ENCODE data around the gene SLC14A1. TPM values are rescaled to one million over a fixed set of nuclear protein-coding genes. Genes with fewer than 3 reads are reported as not detected.

The SLC14A1 gene
- polyA plus RNA-seq, 1 donor: 1.3 TPM

- no peaks in the 10 kb centered on the region for H3K4me1 ChIP-seq (ENCODE audit: control insufficient read depth, insufficient read depth, low read length)
- H3K36me3 ChIP-seq (ENCODE audit: control insufficient read depth, insufficient read depth, low read length): no peaks in the 10 kb centered on the region
- H3K27me3 ChIP-seq (ENCODE audit: control insufficient read depth, insufficient read depth, low read length): no peaks in the 10 kb centered on the region
- H3K4me3 ChIP-seq (ENCODE audit: low read length): no peak overlapping the region
- no peak for DNase-seq
- 75% methylated on average over 1 of the region's 1 CpG for WGBS (ENCODE audit: insufficient coverage, low lambda C conversion rate)
- no peak overlapping the region for H3K27ac ChIP-seq (ENCODE audit: low read length)
- H3K9me3 ChIP-seq (ENCODE audit: control insufficient read depth, low read depth, low read length): no peaks in the 10 kb centered on the region
Measured at GRCh38 chr18:45777393-45777792, 53.4 kb downstream of the SLC14A1 start.

DNA sequence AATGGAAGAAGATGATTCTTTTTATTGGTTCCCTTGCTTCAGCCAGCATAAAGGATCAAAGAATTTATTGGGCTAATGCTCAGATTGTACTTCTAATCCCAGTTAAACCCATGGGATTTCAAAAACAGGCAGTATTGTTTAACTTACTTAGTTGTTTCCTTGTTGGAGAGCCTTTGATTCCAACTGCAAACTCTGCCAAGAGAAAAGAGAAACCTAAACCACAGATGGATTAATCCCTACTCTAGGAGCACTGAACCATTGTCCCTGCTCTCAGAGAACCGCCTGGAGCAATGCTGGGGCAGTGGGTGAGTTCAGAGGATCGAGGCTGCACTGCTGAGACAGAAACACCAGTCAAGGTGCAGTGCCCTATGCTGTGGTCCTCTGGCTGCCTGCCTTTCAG, 56.6 kb downstream of the SLC14A1 start:
- no peak for DNase-seq
- H3K4me1 ChIP-seq (ENCODE audit: control insufficient read depth, insufficient read depth, low read length): no peaks in the 10 kb centered on the region
- H3K4me3 ChIP-seq (ENCODE audit: low read length): no peak overlapping the region
- H3K27me3 ChIP-seq (ENCODE audit: control insufficient read depth, insufficient read depth, low read length): no peaks in the 10 kb centered on the region
- H3K9me3 ChIP-seq (ENCODE audit: control insufficient read depth, low read depth, low read length): no peaks in the 10 kb centered on the region
- no peak overlapping the region for H3K27ac ChIP-seq (ENCODE audit: low read length)
- no CpG with 5 or more reads among the region's 2 CpGs for WGBS (ENCODE audit: insufficient coverage, low lambda C conversion rate)
- no peaks in the 10 kb centered on the region for H3K36me3 ChIP-seq (ENCODE audit: control insufficient read depth, insufficient read depth, low read length)

DNA sequence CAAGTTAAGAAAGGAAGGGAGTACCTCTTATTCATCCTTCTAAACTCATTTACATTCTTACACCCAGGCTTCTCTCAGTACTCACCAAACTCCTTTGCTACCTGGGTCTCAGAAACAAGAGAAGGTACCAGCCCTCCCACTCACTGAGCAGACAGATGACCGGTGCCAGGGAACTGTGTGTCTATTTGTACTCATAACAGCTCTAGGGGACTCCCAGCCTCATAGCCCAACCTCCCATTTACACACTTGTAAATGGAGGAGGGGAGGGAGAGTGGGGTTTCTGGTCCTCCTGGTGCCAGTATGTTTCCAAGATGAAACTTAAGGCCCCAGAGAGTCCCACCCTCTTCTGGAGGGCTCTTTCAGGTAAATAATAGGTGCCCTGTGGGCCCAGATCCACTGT, 58.7 kb downstream of the SLC14A1 start:
- Histone ChIP-seq H3K27ac (ENCODE audit: low read length) (no peak overlapping the region), H3K4me1 (ENCODE audit: control insufficient read depth, insufficient read depth, low read length) (no peaks in the 10 kb centered on the region), H3K36me3 (ENCODE audit: control insufficient read depth, insufficient read depth, low read length) (no peaks in the 10 kb centered on the region), H3K9me3 (ENCODE audit: control insufficient read depth, low read depth, low read length) (no peaks in the 10 kb centered on the region), H3K27me3 (ENCODE audit: control insufficient read depth, insufficient read depth, low read length) (no peaks in the 10 kb centered on the region), H3K4me3 (ENCODE audit: low read length) (no peak overlapping the region)
- no peak for DNase-seq
- WGBS (ENCODE audit: insufficient coverage, low lambda C conversion rate): no CpG with 5 or more reads among the region's 1 CpG

DNA sequence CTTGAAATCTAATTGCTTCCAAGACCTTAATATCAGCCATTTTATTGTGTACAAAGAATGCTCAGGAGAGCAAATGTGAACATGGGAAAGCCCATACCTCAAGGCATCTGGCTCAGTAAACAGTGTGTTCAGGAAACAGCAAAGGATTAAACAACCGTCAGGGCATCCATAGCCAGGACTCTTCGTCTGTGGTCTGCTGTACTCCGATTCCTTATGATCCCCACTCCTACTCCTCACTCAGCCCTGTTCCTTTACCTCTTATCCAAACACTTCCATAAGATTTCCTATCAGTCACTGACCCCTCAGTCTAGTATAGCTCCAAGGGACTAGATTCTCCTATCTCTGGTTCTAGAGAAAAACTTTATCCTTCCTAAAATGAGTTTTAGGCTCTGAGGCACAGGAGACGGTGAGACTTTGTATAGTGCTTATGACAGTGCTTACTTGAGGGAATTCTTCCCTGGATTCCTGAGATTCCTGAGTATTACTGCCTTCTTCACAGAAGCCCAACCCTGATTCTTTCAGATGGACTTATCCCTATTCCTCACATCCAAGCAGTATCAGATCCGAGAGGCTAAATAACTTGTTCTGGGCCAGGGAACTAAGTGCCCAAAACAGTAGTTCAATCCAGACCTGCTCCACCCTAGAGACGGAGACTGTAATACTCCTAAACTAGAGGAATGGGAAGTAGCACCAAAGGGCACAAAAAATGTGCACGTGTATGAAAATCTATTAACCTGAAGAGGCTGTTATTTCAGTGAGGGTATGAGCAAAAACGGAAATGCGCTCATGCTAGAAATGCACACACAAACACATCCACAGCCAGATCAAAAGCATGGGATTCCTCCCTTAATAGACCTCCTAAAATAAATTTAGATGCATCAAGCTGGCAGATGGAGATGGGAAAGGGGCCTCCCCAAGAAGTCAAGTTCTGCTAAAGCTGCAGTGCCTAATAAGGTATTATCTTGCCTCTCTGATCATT, 59.4 kb downstream of the SLC14A1 start:
- H3K36me3 ChIP-seq (ENCODE audit: control insufficient read depth, insufficient read depth, low read length): no peaks in the 10 kb centered on the region
- no peak overlapping the region for H3K4me3 ChIP-seq (ENCODE audit: low read length)
- no peaks in the 10 kb centered on the region for H3K4me1 ChIP-seq (ENCODE audit: control insufficient read depth, insufficient read depth, low read length)
- H3K27ac ChIP-seq (ENCODE audit: low read length): no peak overlapping the region
- no peaks in the 10 kb centered on the region for H3K27me3 ChIP-seq (ENCODE audit: control insufficient read depth, insufficient read depth, low read length)
- no CpG with 5 or more reads among the region's 9 CpGs for WGBS (ENCODE audit: insufficient coverage, low lambda C conversion rate)
- no peak for DNase-seq
- H3K9me3 ChIP-seq (ENCODE audit: control insufficient read depth, low read depth, low read length): no peaks in the 10 kb centered on the region

DNA sequence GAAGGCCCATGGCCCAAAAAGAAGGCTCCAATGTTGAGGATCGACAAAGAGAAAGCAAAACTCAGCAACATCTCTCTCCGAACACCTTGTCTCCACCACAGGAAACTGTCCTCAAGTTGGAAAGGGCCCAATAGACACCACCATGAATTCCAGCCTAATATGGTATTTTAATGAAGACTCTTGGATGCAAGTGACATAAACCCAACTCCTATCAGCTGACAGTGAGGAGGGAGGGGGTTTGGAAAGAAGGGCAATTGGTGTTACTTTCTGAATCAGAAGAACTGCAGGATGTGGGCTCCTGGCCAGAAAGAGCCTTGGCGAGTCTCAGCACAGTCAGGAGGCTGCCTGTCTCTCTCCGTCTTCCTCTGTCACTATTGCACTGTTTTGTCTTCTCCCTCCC, 61.2 kb downstream of the SLC14A1 start:
- Histone ChIP-seq H3K4me3 (ENCODE audit: low read length) (no peak overlapping the region), H3K4me1 (ENCODE audit: control insufficient read depth, insufficient read depth, low read length) (no peaks in the 10 kb centered on the region), H3K9me3 (ENCODE audit: control insufficient read depth, low read depth, low read length) (no peaks in the 10 kb centered on the region), H3K27ac (ENCODE audit: low read length) (no peak overlapping the region), H3K36me3 (ENCODE audit: control insufficient read depth, insufficient read depth, low read length) (no peaks in the 10 kb centered on the region), H3K27me3 (ENCODE audit: control insufficient read depth, insufficient read depth, low read length) (no peaks in the 10 kb centered on the region)
- WGBS (ENCODE audit: insufficient coverage, low lambda C conversion rate): 100% methylated on average over 1 of the region's 4 CpGs
- no peak for DNase-seq

DNA sequence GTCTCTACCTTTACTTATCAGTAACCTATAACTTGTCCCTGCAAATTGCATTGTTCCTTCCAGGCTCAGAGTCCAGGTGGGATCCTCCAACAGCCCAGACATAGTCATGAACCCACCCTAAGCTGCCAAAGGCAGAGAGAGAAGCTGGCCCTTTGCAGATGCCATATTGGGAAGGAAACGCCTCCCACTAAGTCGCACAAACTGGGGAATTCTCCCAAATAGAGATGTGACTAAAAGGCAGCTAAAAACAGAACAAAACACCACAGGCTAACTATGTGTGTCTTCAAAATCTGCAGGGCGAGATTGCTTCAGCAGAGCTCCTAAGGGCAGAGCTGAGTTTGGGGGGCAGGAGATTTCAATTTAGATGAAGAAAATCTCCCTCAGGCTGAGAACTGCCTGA, 63.0 kb downstream of the SLC14A1 start:
- H3K27ac ChIP-seq (ENCODE audit: low read length): no peak overlapping the region
- no CpG with 5 or more reads among the region's 3 CpGs for WGBS (ENCODE audit: insufficient coverage, low lambda C conversion rate)
- DNase-seq: no peak
- no peaks in the 10 kb centered on the region for H3K27me3 ChIP-seq (ENCODE audit: control insufficient read depth, insufficient read depth, low read length)
- H3K4me3 ChIP-seq (ENCODE audit: low read length): no peak overlapping the region
- no peaks in the 10 kb centered on the region for H3K9me3 ChIP-seq (ENCODE audit: control insufficient read depth, low read depth, low read length)
- H3K4me1 ChIP-seq (ENCODE audit: control insufficient read depth, insufficient read depth, low read length): no peaks in the 10 kb centered on the region
- H3K36me3 ChIP-seq (ENCODE audit: control insufficient read depth, insufficient read depth, low read length): no peaks in the 10 kb centered on the region

DNA sequence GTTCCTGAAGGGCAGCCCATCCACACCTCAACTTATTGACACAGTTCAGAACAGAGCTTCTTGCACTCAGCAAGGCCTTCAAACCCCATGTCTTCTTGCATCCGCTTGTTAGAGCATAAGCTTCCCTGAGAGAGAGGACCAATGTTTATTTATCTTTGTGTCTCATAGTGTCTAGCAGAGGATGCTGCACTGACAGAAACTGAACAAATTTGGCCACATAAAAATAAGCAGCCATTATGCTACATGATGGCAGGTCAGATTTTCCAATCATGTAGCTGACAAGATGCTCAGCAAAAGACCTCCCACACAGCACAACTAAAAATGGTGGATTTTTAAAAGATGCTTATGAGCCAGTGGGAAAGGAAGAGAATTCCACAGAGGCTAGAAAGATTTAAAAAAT, 63.4 kb downstream of the SLC14A1 start:
- H3K4me3 ChIP-seq (ENCODE audit: low read length): no peak overlapping the region
- no peaks in the 10 kb centered on the region for H3K27me3 ChIP-seq (ENCODE audit: control insufficient read depth, insufficient read depth, low read length)
- no peak for DNase-seq
- no peaks in the 10 kb centered on the region for H3K9me3 ChIP-seq (ENCODE audit: control insufficient read depth, low read depth, low read length)
- no peak overlapping the region for H3K27ac ChIP-seq (ENCODE audit: low read length)
- no peaks in the 10 kb centered on the region for H3K4me1 ChIP-seq (ENCODE audit: control insufficient read depth, insufficient read depth, low read length)
- H3K36me3 ChIP-seq (ENCODE audit: control insufficient read depth, insufficient read depth, low read length): no peaks in the 10 kb centered on the region
- WGBS (ENCODE audit: insufficient coverage, low lambda C conversion rate): no CpG with 5 or more reads among the region's 1 CpG

GRCh38 chr18:45788861-45789260, 64.9 kb downstream of the SLC14A1 start:
- Histone ChIP-seq H3K9me3 (ENCODE audit: control insufficient read depth, low read depth, low read length) (no peaks in the 10 kb centered on the region), H3K36me3 (ENCODE audit: control insufficient read depth, insufficient read depth, low read length) (no peaks in the 10 kb centered on the region), H3K4me1 (ENCODE audit: control insufficient read depth, insufficient read depth, low read length) (no peaks in the 10 kb centered on the region), H3K4me3 (ENCODE audit: low read length) (no peak overlapping the region), H3K27ac (ENCODE audit: low read length) (no peak overlapping the region), H3K27me3 (ENCODE audit: control insufficient read depth, insufficient read depth, low read length) (no peaks in the 10 kb centered on the region)
- no peak for DNase-seq
- WGBS (ENCODE audit: insufficient coverage, low lambda C conversion rate): no CpG with 5 or more reads among the region's 3 CpGs

- Histone ChIP-seq H3K9me3 (ENCODE audit: control insufficient read depth, low read depth, low read length) (no peaks in the 10 kb centered on the region), H3K27me3 (ENCODE audit: control insufficient read depth, insufficient read depth, low read length) (no peaks in the 10 kb centered on the region), H3K36me3 (ENCODE audit: control insufficient read depth, insufficient read depth, low read length) (no peaks in the 10 kb centered on the region), H3K4me1 (ENCODE audit: control insufficient read depth, insufficient read depth, low read length) (no peaks in the 10 kb centered on the region), H3K27ac (ENCODE audit: low read length) (no peak overlapping the region), H3K4me3 (ENCODE audit: low read length) (no peak overlapping the region)
- DNase-seq: no peak
- 100% methylated on average over 1 of the region's 5 CpGs for WGBS (ENCODE audit: insufficient coverage, low lambda C conversion rate)
Measured at GRCh38 chr18:45792506-45793263, 68.7 kb downstream of the SLC14A1 start.

DNA sequence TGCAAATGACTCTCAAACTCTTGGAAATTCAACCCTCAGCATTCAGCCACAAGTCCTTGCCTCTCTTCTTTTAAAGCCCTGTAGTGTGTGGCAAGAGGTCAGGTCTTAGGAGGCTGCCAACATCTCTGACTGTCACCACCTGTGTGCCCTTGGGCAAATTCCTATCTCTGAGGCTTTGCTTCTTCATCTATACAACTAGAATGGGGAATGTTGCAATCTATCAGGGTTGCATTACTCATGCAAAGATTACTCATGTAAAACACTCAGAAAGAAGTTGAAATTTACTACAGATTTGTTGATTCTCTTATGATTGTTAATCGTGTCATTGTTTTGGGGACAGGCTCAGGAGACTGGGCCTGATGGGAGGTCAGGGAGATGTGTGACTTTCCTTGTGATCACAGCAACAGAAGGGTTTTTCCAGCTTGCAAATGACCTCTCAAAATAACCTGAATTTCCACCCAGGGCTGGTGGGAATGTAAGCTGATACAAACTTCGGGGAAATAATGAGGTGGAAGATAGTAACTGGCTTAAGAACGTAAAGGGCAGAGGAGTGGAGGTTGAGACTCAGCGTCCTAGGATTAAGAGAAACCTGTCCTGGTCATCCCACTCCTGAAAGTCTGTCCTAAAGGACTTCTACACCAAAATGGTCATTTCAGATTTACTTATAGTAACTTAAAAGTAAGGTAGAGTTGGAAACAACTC, 69.4 kb downstream of the SLC14A1 start:
- DNase-seq: no peak

More for the DNA sequence above, 69.4 kb downstream of the SLC14A1 start:
- Histone ChIP-seq H3K27me3 (ENCODE audit: control insufficient read depth, insufficient read depth, low read length) (no peaks in the 10 kb centered on the region), H3K4me3 (ENCODE audit: low read length) (no peak overlapping the region), H3K36me3 (ENCODE audit: control insufficient read depth, insufficient read depth, low read length) (no peaks in the 10 kb centered on the region), H3K9me3 (ENCODE audit: control insufficient read depth, low read depth, low read length) (no peaks in the 10 kb centered on the region), H3K27ac (ENCODE audit: low read length) (no peak overlapping the region), H3K4me1 (ENCODE audit: control insufficient read depth, insufficient read depth, low read length) (no peaks in the 10 kb centered on the region)
- WGBS (ENCODE audit: insufficient coverage, low lambda C conversion rate): 40% methylated on average over 2 of the region's 4 CpGs

Data from large intestine (tissue), 3 donors.